Upper lobe of left lung (tissue), 4 donors: ENCODE data around the gene ACAN.

ENCODE experiments used
- EP300 ChIP-seq, 4 donors: sonication (generic); formaldehyde crosslinking; IDR thresholded peaks; one replicate each; pipeline ENCODE4 v1.5.1; 2017; ENCODE audit warnings: antibody characterized with exemption in 4 of 4, control low read depth in 2 of 4
- POLR2A ChIP-seq, 4 donors: fragments of 450-650 bp; IDR thresholded peaks; one replicate each; pipeline ENCODE4 v1.5.1; 2016 to 2017; ENCODE audit warnings: antibody characterized with exemption in 4 of 4, mild to moderate bottlenecking in 2 of 4
- POLR2AphosphoS5 ChIP-seq, 2 donors: sonication (generic); formaldehyde crosslinking; IDR thresholded peaks; one replicate each; pipeline ENCODE4 v1.5.1; 2017; ENCODE audit warnings: antibody characterized with exemption in 2 of 2
- TF ChIP-seq, protein P1 (sequence below), 6 experiments: fragments of 450-650 bp in 4 of 6; fragments of 200-600 bp in 2 of 6; sonication (generic) in 2 of 6; IDR thresholded peaks; one replicate each; pipeline ENCODE4 v1.5.1; 2016 to 2019; ENCODE audit warnings: antibody characterized with exemption in 6 of 6

DNA sequence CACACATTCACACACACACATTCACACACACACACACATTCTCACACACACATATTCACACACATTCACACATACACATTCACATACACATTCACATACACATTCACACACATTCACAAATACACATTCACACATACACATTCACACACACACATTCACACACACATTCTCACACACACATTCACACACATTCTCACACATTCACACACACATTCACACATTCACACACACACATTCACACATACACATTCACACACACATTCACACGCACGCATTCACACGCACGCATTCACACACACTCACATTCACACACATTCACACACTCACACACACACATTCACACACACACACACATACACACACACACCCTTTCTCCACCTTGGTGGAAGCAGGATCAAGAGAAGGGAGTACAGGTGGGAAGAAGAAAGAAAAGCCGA, 97.8 kb downstream of the ACAN start:
- TF ChIP-seq, protein P1, sequence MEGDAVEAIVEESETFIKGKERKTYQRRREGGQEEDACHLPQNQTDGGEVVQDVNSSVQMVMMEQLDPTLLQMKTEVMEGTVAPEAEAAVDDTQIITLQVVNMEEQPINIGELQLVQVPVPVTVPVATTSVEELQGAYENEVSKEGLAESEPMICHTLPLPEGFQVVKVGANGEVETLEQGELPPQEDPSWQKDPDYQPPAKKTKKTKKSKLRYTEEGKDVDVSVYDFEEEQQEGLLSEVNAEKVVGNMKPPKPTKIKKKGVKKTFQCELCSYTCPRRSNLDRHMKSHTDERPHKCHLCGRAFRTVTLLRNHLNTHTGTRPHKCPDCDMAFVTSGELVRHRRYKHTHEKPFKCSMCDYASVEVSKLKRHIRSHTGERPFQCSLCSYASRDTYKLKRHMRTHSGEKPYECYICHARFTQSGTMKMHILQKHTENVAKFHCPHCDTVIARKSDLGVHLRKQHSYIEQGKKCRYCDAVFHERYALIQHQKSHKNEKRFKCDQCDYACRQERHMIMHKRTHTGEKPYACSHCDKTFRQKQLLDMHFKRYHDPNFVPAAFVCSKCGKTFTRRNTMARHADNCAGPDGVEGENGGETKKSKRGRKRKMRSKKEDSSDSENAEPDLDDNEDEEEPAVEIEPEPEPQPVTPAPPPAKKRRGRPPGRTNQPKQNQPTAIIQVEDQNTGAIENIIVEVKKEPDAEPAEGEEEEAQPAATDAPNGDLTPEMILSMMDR (IDR thresholded peaks at IDR 0.05), result no peak
- TF ChIP-seq EP300 (IDR thresholded peaks at IDR 0.05), result no peak
- TF ChIP-seq POLR2AphosphoS5 (IDR thresholded peaks at IDR 0.05), result no peak
- no peak for TF ChIP-seq POLR2A (IDR thresholded peaks at IDR 0.05)
